Skin epidermis (tissue), 12 donors: Measurements from ENCODE around the gene RAB6B.

ENCODE experiments used
- H3K27ac ChIP-seq, 21 experiments: fragments of 200-600 bp; sonication (generic) in 11 of 21; one replicate each; pipeline ENCODE4 v1.5.0; 2020; ENCODE audit warnings: mild to moderate bottlenecking in 3 of 21, inconsistent platforms in 2 of 21, moderate library complexity in 2 of 21
- H3K4me3 ChIP-seq, 7 experiments: fragments of 200-600 bp; sonication (generic) in 2 of 7; one replicate each; pipeline ENCODE4 v1.5.0; 2020; ENCODE audit warnings: inconsistent platforms in 2 of 7, mild to moderate bottlenecking in 2 of 7, moderate library complexity in 1 of 7

Gene RAB6B

GRCh38 chr3:133895208-133896001, at the start of gene RAB6B:
TSS of gene RAB6B (minus strand) at chr3:133895882. CDS start at chr3:133895466, 416 bp downstream.
- Histone ChIP-seq H3K4me3 (peak within 1 kb of the TSS; percentile 40 to 64 (median 50)), H3K27ac (peak within 1 kb of the TSS in 4 of 21 experiments; percentile 9 to 52 (median 26))

DNA sequence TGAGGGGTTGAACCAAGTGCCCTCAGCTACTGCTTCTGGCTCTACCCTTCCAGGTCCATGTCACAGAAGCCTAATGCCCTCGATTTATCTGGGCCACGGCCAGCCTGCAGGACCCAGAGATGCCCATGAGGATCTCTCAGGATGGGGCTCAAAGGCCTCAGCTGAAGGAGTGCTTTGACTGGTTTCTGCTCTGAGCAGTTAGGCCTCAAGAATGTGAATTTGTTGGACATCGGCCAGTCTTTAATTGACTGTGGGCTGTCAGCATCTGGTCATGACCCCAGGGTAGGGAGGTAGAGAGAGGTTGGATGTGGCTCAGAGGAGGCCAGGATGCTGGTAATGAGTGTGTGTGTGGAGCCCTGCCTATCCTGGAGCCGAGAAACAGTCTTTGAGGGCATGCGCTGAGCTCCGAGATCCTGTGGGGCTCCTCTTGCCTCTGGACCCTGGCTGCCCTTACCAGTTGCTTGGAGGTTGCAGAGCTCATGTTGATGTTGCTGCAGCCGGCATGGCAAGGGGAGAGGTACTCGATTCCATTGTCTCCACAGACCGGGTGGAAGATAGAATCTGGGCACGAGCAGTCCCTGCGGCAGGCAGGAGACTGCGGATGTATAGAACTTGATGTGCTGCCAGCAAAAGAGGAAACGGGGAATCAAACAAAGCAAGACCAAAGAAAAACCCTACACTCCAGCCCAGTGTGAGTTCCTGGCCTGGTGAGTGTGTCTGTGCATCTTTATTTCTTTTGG, 49.1 kb upstream of the RAB6B start:
- no peak overlapping the region for H3K4me3 ChIP-seq
- peak overlapping the region in 5 of 21 experiments; percentile 16 to 69 (median 58) for H3K27ac ChIP-seq

DNA sequence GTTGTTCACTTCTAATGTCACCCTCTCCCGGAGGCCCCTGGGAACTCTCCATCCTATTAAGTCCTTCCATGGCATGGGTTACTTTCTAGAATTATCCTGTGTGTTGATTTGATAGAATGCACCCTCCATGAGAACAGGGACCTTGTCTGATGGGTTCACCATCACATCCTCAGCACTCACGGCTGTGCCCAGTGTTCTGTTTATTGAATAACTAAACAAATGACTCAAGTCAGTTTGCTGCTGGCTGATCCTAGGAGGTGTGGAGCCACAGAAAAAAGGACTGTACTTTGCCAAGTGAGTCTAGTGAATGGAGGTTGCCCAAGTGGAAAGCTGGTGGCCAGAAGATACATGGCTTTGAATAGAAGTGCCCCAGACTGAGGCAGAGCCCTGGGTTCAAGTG, 48.5 kb upstream of the RAB6B start:
- Histone ChIP-seq H3K4me3 (no peak overlapping the region), H3K27ac (peak overlapping the region in 5 of 21 experiments; percentile 16 to 69 (median 58))

DNA sequence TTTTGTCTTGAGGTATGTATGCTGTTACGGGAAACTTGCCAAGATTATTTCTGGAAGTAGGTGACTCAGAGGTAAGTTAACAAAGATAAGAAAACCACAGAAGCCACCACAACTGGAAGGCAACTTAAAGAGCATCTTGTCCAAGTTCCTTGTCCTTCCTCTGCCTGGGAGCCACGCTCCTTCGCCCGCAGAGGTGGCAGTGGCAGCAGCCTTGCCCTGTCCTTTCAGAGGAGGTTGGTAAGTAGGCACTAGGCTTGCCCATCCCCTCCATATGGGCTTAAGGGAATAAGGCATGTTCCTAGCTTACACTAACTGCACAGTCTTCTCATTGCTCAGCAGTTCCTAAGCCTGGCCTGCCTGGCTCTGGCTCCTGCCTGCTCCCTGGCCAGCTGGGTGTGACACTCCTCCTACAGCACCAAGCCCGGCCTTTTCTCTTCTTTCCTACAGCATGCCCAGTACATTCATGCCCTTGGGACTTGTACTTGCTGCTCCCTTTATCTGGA, 48.0 kb upstream of the RAB6B start:
- H3K4me3 ChIP-seq = no peak overlapping the region
- peak overlapping the region in 1 of 21 experiments; percentile 69 for H3K27ac ChIP-seq

- Histone ChIP-seq H3K27ac (peak overlapping the region in 1 of 21 experiments; percentile 21), H3K4me3 (no peak overlapping the region)
These were observed 47.4 kb upstream of the RAB6B start for GRCh38 chr3:133943031-133943535.

DNA sequence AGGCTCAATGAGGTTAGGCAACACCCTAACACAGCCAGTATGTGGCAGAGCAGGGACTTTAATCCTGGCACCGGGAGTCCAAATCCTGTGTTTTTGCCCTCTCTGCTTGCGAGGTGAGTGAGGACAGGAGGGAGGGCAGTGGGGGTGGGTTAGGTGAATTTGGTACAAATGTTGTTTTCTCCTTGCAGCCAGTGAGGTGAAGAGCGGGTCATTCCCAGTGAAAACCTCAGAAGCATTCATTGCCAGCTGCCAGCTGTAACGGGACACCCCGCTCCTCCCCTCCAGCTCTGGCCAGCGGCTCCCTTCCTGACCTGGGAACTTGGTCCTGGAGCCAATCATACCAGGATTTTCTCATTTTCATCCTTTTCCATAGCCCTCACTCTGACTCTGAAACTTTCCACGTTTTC, 45.7 kb upstream of the RAB6B start:
- Histone ChIP-seq H3K27ac (no peak overlapping the region), H3K4me3 (no peak overlapping the region)

DNA sequence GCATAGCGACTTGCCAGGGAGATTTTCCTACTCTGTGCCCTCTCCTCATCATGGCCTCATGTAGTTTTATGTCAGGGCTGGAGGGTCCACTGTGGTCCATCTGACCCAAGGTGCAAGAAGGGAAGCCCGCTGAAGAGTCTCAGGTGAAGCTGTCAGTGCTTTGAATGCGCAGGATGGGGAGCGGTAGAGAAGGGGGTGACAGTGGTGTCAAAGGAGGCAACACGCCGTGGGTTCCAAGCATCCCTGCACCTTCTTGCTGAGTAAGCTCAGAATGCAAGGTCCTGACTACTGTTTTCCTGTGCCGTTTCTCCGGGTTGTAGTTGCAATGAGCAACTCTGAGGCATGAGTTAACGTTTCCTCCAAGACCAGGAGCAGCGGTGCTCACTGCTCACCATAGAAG, 44.9 kb upstream of the RAB6B start:
- Histone ChIP-seq H3K27ac (no peak overlapping the region), H3K4me3 (no peak overlapping the region)

DNA sequence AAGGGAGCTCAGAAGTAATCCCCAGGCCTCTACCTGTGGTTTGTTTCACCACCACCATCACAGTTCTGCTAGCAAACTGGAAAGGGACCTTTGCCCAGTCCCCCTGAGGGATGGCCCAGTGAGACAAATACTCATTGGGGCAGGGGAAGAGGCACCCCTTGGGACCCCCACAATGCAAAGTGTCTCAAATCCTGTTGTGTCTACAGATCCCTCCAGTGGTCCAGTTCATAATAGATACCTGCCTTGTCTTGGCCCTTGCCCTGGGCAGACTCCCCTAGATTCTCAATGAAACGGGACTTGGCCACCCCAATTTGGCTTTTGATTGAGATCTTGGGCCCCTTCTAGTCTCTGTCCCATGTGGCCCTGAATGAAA, 43.8 kb upstream of the RAB6B start:
- no peak overlapping the region for H3K27ac ChIP-seq

DNA sequence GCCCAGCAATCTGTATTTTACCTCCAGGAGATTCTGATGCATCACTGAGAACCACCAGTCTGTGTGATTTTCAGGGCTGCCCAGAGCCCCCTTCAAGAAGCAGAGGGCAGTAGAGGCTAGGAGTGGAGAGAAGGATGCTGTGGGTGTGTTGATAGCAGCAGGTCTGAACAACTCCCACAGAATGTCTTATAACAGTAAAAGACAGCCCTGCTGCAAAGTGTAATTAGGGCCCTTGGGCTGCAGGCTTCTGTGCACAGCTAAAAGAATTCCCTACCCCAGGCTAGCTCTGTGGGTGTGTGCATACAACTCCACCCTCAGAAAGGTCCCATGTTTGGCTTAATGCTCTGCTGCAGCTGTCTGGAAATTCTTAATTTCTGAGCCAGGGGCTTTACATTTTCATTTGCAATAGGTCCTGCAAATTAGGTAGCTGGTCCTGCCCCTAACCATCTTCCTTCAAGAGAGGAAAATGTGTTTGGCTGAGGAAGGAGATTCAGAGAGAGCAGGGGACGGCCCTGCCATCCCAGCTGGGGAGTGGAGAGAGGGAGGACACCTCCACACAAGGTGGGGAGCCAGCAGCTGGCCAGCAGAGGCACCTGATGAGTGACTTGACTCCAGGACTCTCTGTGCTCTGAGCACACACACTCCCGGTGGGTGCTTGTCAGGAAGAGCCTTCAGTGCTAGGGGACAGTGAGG, 43.2 kb upstream of the RAB6B start:
- no peak overlapping the region for H3K27ac ChIP-seq
- no peak overlapping the region for H3K4me3 ChIP-seq

More for the DNA sequence above, 43.8 kb upstream of the RAB6B start:
- no peak overlapping the region for H3K4me3 ChIP-seq

DNA sequence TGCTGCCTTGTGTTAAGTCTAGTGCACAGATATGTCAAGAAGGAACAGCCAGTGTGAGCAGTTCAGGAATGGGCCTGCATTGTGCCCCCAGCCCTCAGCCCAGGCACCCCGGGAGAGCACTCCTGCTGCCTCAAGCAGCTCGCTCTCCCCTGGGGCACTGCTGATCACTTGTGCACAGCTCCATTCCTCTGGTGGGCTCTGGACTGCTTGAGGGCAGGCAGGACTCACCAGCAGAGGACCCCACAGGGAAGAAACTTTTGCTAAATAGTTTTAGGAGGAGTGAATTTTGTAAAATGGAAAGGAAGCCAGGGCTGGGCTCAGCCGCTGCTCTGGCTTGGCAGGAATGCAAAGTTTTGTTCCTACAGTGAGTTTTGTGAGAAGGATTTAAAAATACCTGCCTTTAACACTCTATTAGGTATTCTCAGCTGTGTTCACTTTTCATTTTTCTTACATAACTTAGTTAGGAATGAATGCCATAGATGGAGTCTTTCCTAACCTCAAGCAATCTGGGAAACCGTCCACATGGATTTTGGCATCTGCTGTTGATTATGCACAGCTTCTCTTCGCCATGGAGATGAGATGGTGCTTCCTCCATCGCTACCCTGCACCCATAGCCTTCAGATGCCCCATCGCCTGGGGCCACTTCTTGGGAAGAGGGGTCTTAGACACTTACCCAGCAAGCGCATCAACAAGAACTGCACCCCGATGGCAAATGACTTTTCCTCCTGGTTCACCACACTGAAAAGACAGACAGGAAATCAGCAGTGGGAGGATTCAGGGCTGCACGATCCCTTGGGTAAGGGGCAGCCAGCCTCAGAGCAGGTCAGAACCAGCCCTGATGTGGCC, 42.3 kb upstream of the RAB6B start:
- Histone ChIP-seq H3K27ac (peak overlapping the region in 1 of 21 experiments; percentile 7), H3K4me3 (no peak overlapping the region)

DNA sequence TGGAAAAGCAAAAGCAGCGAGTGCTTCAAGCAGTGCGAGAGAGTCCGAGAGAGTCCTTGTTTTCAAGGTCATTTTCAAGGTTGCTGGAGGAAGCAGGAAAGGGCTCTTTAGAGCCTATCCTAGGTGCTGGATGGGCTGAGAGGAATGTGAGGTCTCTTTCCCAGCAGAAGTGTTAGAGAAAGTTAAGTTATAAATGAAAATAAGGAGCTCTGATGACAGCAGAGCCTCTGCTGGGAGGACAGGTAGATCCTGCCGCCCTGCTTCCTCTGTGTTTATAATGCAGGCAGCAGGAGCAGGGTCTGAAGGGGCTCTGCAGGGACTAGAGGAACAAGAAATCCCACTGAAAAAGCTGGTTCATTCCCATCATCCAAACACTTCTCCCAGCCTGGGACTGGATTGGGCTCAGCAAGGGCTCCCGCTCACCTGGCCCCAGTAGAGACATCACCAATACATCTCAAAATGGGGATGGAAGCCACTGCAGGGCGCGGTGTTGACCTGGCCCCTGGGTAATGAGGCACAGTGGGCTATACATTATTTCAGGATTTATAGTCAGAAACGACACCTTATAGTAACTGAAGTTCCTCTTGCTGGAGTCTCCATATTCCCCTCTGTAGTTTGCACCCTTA, 41.5 kb upstream of the RAB6B start:
- Histone ChIP-seq H3K27ac (no peak overlapping the region), H3K4me3 (no peak overlapping the region)

GRCh38 chr3:133935843-133936769, 40.4 kb upstream of the RAB6B start:
- Histone ChIP-seq H3K27ac (no peak overlapping the region), H3K4me3 (no peak overlapping the region)

DNA sequence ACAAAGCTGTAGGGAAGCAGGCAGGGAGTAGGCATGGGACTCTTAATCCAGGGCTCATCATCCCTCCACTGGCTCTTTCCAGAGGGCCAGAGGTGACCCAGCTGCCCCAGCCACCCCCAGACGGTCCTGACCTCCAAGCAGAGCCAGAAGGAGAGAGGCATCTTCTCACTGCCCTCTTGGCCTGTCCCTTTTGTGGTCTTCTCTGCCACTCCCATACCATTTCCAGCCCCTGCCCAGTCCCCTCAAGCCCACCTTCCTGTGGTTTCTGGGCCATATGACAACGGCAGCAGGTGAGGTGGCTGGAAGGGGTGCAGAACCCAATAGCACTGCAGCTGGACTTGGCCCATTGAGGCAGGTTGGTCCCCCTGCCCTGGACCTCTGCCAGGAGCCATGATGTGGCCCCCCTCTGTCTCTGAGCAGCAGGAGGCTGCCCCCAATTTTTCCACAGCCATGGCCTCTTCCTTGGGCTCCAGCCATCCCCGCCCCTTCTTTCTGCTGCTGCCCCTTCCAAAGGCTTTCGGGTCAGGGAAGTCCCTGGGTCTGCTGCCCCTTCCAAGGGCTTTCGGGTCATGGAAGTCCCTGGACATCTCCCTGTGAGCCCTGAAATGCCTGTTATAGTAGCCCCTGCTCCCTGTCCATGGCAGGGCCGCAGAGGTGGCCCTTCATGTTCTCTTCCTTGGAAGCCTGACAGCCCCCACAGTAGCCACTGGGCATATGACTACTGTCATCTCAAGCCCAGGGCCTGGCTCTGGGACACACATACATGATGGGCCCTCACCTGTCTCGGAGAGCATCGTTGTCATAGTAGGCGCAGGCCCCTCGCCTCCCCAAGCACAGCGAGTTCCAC, 39.5 kb upstream of the RAB6B start:
- H3K27ac ChIP-seq = no peak overlapping the region
- H3K4me3 ChIP-seq = no peak overlapping the region

DNA sequence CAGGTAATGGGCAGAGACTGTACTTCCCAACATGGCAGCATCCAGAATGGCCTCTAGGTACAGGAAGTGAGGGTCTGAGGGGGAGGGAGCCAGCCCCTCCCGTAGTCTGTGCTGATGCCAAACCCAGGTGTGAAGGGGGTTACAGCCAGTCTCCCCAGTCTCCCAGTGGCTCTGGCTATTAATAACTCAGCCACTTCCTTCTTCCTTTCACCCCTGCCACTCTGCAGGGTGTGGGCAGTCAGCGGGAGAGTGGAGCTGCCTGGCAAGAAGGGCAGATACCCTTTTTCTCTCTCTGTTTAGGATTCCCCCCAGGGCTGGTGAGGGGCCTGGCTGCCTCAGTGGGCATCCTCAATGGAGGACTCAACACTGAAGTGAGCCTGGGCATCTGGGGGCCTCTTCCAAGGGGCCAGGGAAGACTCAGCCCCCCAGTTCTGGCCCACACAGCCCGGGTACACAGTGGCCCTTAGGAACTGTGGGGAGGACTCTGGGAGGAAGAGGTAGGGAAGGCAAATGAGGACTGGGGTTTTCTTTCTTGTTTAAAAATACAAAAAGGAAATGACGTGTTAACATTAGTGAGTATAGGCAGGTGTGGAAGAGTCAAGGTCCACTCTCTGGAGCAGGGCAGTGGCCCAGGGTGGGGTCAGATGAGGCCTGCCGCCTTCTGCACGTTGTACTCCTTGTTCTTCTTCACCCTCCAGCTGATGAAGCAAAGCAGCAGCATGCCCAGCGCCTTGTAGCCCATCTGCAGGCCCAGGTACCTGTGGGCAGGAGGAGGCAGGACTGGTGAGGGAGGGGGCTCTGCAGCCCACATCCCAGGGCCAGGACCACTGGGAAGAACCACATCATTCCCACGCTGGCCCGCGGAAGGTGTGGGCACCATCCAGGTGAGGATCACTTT, 38.6 kb upstream of the RAB6B start:
- no peak overlapping the region for H3K4me3 ChIP-seq
- H3K27ac ChIP-seq = no peak overlapping the region

GRCh38 chr3:133933097-133934024, 37.7 kb upstream of the RAB6B start:
- Histone ChIP-seq H3K27ac (no peak overlapping the region), H3K4me3 (no peak overlapping the region)
